ENCODE measurements around the gene INPP5A.

The INPP5A gene

DNA sequence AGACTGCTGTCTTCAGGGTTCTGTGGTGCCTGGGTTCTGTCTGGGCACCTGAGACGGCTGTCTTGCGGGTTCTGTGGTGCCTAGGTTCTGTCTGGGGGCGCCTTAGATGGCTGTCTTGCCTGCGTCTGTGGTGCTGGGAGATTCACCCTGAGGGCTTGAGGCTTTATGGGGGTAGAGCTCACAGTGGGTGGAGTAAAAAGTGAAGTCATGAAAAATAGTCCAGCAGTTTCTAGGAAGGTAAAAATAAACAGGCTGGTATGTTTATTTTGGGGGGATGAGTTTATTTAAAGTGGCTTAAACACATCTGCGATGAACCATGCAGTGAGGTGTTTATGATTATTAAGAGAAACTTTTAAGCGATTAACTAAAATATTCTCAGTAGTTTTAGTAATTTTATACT, 184.1 kb downstream of the INPP5A start:
- DNase-seq (ENCODE audit: low read depth) = no peak

GRCh38 chr10:132722394-132723329, 185.1 kb downstream of the INPP5A start:
- no peak for DNase-seq (ENCODE audit: low read depth)

DNA sequence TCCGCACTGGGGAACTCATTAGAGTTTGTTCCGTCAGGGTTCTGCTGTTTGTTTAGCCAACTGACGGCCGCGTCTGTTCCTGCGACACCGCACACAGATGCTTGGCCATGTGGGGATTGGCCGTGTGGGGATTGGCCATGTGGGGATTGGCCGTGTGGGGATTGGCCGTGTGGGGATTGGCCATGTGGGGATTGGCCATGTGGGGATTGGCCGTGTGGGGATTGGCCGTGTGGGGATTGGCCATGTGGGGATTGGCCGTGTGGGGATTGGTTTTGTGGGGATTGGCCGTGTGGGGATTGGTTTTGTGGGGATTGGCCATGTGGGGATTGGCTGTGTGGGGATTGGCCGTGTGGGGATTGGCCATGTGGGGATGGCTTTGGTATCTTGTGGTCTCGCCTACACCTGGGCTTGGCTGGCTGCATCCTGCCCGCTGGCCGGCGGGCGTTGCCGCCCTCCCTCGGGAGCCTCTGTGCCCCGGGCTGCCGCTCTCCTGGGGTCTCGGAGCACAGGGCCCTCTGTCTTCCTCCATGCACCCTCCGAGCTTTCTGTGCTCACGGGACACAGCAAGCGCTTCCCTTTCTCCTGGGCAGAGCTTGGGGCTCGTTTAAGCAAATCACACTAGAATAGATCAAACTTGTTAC, 185.9 kb downstream of the INPP5A start:
- DNase-seq (ENCODE audit: low read depth) = no peak

GRCh38 chr10:132724446-132724845, 186.9 kb downstream of the INPP5A start:
- no peak for DNase-seq (ENCODE audit: low read depth)

- no peak for DNase-seq (ENCODE audit: low read depth)
Observed at GRCh38 chr10:132725202-132725601, 187.6 kb downstream of the INPP5A start.

DNA sequence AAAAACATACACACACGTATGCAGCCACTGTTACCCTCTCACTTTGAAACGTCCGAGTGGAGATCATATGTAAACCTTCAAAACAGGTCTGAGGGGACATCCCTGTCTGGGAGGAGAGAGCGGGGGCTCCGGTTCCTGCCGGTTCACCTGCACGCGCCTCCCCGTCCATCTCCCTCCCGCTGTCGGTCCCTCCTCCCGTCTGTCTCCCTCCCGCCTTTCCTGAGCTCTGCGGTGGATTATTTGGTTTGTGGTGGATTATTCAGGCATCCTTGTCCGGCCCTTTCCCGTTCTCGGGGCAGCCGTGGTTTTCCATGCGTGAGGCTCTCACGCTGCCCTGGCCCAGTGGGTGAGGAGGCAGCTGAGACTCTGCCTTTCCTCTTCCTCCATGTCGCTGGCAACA, 188.6 kb downstream of the INPP5A start:
- no peak for DNase-seq (ENCODE audit: low read depth)

DNA sequence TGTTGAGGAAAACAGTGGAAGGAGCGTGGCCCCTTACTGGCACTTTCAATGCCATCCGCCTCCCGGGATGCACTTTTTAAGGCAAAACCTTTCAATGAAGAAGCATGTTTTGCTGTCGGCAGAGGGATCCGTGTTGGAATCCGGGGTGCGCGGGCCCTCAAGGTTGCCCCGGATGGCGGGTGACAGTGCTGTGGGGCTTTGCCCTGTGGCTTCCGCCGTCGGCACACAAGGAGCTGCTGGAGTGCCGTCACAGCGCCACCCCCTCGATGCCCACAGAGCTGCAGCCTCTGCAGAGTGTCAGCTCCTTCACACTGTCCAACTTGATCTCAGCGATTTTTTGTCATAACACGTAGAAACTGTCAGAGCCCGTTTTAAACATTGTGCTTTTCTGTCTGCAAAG, 189.4 kb downstream of the INPP5A start:
- no peak for DNase-seq (ENCODE audit: low read depth)

DNA sequence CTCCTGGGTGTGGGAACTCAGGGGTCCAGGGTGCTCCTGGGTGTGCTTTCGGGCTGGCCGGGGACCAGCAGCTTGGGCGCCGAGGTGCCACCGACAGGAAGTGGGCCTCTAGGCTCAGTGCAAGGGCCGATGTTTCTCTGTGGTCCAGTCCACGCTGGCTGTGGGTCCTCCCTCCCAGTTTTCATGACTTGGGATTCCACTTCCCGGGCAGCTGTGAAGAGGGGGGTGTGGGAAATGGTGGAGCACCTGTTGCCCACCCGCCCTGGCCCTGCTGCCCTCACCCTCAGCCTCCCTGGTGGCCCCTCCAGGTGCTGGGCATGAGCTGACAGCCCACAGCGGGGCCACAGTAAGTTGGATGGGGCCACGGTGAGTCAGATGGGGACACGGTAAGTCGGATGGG, 189.8 kb downstream of the INPP5A start:
- DNase-seq (ENCODE audit: low read depth) = no peak

DNA sequence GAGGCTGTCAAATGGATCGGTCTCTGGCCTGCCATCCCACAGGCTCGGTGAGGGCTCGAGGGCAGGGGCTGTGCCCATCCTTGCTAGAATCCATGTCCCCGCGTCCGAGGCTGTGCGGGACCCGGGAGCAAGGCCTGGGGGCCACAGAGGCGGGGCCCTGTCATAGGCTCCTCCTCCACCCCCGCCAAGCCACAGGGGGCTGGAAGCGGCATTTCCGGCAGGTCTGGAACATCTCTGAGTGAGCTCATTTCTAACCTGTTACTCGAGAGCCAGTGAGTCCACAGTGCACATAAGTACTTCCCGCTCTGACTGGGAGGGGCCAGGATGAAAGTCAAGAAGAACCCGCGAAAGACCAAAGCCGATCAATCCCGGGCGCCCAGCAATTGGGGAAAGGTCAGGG, 190.7 kb downstream of the INPP5A start:
- no peak for DNase-seq (ENCODE audit: low read depth)

- no peak for DNase-seq (ENCODE audit: low read depth)
Observed at GRCh38 chr10:132728741-132729140, 191.2 kb downstream of the INPP5A start.

DNA sequence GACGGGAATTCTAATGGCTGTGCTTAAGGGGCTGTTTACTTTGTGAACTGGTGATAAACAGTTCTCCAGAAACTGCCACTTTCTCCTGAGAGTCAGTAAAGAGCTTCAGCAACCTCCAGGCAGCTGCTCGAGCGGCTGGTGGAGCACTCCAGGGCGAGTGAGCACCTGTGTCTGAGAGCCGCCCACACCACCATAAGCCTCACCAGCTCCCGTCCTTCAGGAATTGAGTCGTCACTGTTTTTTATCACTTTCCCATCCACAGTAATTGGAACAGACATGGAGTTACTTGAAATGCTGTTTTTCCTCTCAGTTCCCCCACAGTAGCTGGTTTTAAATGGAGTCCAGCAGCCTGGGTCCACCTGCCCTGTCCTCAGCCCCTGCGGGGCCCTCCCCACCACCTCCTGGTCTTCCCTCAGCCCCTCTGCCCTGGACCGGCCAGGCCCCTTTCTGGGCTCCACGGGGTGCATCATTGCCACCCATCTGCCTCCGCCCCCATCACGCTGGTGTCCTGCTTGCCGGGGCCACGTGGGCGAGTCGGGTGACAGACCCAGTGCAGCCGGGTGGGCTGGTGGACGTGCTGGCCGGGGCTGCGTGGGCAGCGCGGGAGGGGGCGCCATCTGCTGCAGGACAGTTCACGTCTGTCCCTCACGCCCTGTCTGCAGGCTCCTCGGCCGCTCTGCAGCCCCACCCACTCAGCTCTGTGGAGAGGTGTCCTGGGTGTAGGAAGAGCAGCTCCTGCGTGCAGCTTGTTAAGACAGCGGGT, 192.4 kb downstream of the INPP5A start:
- no peak for DNase-seq (ENCODE audit: low read depth)

DNA sequence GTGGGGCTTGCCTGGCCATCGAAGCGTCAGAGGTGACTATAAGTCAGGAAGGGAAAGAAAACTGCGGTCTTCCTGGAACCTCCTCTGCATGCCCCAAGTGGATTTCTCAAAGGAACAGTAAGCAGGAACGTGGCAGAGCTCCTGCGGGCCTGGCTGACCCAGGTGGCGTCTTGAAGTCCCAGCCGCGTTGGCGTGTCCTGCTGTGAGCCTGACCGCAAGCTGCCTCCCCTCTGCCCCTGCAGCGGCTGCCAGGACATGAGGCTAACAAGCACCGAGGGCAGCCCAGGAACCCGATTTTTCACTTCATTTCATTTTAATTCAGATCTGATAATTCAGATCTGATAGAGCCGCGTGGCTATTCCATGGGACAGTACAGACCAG, 193.0 kb downstream of the INPP5A start:
- no peak for DNase-seq (ENCODE audit: low read depth)

DNA sequence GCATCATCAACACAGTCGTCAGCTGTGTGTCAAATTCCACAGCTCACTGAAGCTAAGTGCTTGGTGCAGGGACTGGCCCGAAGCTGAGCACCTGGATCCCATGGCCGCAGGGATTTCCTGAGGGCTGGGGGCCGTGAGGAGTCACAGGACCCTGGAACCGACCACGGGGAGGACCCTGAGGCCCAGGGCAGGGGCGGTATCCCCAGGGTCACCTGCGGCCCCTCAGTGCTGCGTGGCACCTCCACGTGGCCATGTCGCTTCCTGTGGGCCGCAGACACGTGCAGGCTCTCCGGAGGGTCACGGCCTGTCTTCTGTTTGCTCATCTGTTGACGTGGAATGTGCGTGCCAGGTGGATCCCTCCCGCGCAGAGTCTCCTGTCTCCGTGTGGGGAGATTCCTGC, 194.9 kb downstream of the INPP5A start:
- no peak for DNase-seq (ENCODE audit: low read depth)

DNA sequence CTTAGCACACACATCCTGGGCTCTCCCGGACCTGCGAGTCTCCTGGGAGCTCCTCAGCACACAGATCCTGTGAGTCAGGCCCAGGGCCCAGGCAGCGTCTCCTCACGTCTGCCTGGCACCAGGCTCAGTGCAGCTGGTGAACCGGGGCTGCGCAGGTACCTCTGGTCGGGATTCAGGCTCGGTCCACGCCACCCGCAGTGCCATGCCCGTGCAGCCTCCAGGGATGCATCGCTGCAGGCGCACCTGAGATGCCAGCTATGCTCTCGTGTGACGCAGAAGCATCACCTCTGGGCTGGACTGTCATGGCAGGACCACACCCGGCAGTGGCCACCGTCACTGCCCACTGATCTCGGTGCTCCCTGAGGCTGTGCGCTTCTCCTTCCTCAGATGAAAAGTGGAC, 196.3 kb downstream of the INPP5A start:
- no peak for DNase-seq (ENCODE audit: low read depth)

GRCh38 chr10:132735341-132735775, 197.8 kb downstream of the INPP5A start:
- DNase-seq (ENCODE audit: low read depth) = no peak

DNA sequence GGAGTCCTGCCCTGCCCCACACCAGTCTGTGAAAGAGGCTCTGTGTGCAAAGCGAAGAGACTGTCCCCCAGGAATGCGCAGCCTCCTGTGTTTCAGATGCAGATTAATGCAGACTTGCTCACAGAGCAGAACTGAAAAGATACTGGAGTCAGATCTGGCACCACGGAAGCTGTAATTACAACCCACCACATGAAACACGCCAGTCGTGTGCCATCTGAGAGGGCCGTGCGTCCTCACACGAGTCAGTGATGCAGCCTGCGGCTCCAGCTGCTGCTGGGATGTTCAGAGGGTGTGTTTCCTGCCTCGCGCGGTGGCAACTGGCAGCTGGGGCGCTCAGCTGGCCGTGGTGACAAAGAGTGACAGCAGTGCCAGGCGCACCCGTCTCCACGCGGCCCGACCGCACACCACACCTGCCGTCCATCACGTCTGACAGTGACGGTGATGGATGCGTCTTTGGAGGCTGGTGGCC, 198.4 kb downstream of the INPP5A start:
- no peak for DNase-seq (ENCODE audit: low read depth)

GRCh38 chr10:132737390-132738048, 199.9 kb downstream of the INPP5A start:
- DNase-seq (ENCODE audit: low read depth) = no peak

DNA sequence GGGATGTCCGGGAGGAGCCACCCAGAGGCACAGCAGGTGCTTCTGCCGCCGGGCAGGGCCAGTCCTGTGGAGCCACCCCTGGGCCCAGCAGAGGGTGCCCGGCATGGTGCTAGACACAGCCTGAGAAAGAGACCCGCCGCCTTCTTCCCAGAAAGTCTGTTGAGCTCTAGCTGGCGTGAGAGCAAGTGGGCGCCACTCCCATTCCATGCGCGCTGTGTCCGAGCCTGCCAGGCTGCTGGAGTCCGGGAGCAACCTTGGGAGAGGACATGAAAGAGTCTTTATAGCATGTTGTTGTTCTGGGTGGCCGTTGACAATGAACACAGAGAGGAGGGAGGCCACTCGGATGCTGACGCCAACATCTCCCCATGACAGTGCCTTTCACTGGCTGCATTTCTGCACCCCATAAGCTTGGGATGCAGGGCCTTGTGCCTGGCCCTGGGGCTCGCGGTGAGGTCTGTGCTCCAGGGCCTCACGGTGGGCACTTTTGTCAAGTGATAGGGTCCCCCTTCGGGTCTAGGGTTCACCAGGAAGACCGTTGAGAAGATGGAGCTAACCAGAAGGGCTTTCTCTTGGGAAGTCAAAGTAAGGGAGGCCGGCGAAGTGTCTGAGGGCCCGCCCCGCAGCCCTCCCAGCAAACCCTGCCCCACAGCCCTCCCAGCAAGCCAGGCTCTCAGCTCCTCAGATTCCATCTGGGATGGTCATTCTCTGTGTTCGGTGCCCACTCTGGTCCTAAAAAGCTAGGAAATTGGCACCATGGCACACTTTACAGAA, 201.1 kb downstream of the INPP5A start:
- no peak for DNase-seq (ENCODE audit: low read depth)

GRCh38 chr10:132739225-132739613, 201.6 kb downstream of the INPP5A start:
- no peak for DNase-seq (ENCODE audit: low read depth)

DNA sequence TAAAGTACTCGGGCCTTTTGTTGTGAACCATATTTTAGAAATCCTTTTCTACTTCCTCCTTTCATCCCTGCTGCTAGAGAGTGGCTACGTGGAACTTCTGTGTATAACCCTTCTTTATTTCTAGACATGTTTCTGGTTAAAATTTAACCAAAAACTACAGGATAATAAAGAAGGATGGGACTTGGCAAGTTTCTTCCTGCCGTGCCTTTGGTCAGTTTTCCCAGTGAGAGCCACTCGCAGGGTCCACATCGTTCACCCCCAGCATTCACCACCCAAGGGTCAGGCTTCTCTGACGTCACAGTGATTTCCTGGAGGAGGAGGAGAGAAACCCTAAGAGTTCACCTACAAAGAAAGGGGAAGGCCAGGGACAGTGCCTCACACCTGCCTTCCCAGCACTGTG, 203.0 kb downstream of the INPP5A start:
- DNase-seq (ENCODE audit: low read depth) = no peak

DNA sequence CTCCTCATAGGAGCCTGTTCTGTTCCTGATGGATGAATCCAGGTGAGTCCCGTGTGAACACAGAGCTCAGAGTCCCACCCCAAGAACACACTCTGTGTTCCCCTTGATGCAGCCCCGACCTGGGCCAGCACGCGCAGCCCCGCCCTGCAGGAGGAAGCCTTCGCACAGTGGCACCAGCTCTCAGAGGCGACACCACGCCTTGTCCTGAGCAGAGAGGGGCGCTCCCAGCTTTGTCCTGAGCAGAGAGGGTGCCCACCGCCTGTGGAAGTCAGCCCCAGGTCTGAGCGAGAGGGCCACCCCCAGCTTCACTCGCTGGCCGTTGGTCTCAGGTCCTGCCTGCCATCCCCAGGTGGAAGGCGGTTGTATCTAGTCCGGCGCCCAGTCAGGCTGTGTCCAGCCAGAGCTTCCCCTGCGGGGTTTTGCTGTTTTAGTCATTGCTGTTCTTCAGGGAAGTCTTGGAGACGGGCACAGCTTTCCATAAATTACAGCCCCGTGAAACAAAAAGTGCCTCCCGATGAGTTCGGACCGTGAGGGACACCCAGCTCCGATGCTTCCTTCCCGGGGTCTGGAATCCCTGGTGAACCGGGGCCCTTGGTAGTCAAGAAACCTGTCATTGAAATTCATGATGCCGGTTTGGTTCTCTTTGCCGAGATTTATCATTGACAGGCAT, 204.7 kb downstream of the INPP5A start:
- DNase-seq (ENCODE audit: low read depth) = no peak

All from stimulated activated CD8-positive, alpha-beta memory T cell treated with anti-CD3 and anti-CD28 coated beads, Interleukin-12 subunit alpha, Interleukin-12 subunit beta, amount 100 ng/mL, for 4 hours (primary cell).